ENCODE measurements around the gene ZFAND2B.
"Not testable (repeated sequence)": the region's sequence is repeated elsewhere in the genome, so short reads cannot be mapped to it uniquely, and the experiment has no call there.

The ZFAND2B gene

DNA sequence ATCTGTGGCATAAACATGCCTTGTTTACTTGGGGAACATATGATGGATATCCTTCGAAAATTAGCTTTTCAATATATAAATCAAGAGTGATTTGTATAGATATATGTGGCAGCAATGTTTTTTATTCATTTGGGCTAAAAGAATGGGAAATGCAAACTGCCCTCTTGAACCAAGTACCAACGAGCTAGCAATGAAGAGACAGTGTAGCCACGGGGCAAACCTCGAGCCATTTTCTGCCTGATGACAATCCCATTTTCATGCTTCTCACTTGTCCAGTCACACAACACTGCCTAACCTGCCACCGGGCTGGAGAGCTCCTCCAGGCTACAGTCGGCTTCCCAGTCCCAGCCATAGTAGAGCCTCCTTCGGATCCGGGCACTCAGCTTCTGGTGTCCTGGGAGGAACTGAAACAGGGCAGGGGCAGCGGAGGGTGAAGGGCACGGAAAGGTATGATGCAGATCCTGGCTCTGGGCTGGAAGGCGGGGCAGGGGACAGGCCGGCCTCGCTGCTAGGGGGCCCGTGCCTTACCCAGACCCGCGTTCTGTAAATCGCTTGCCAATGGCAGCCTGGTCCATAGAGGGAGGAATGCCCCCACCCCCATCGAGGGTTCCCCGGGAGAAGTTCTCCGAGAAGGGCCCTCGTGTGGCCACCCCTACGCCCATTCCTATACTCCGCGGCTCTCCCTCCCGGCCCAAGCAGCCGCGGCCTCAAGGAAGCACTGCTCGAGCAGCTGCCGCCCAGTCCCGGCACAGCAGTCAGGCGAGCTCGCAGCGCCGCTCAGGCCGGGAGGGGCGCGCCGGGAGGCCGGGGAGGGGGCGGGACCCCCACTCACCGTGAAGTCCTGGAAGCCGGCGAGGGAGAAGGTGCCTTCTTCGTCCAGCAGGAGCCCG lies 30.4 kb upstream of the ZFAND2B start:
- no peak for DNase-seq (ENCODE audit: low read depth, low spot score)

DNA sequence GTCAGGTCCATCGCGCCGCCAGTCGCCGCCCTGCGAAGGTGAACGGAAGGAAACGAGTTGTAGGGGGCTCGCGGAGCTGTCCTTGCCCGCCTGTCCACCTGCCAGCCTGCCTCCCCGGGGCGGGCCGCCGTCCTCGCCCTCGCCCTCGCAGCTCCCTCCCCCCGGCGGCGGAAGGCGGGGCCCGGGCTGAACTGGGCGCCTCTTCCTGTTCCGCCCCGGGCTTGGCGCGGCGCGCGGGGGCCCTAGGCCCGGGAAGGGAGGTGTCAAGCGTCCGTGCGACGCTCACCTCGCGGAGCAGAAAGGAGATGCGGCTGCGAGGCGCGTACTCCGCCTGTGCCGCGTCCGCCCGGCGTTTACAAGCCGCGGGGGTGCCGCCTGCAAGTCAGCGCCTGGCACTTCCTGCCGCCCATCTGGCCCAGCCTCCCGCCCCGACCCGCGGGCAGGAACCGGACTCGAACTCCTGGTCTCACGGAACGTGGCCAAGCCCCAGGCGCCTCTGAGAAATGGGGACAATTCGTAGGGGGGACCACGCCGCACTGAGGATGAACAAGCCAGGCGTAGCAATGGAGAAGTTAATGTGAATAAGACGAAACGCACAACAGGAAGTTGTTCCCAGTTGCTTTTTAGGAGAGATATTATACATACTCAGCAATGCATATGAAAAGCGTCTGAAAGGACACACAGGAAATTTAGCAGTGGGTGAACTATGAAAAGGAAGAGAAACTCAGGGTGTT lies 29.6 kb upstream of the ZFAND2B start, which contains the start of gene CNPPD1:
TSS of gene CNPPD1 (minus strand) at position 108 of the 734 bp plus-strand sequence. CDS start at position 11, 97 bp downstream.
- DNase-seq (ENCODE audit: low read depth, low spot score), result peak; percentile 91

DNA sequence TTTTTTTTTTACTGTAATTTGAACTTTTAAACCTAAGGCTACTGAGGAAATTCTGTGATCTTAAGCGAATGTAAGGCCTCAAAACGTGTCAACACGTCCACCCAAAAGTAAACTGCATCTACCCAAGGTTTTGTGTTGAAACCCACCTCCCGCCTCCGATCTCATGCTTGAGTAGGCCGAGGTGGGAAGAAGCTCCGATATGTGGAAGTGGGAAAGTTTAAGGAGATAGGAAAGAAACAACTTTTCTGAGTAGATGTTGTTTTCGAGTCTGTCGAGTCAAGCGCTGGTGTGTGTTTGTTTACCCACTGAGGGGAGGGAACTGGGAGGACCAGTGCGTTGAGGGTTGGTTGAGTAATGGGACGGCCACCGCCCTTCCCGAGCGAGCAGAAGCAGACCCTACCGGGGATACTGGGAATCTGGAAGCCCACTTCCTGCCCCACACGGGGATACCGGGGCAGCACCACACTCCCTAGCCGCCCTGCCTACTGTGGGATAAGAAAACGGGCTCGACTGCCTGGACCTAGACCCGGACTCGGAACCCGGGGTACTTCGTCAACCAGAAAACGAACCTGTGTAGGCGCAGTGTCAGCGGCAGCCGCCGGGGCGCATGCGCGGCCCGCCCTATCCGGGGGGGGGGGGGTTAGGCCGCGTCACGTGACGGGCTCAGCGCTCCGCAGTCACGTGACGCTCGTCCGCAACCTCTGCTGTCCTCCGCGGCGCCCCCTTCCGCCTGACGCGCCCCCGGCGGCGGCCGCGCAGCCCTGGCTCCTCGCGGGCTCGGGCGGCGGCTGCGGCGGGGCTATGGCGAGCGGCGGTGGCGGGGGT lies 28.8 kb upstream of the ZFAND2B start, which contains the start of gene RETREG2:
TSS of gene RETREG2 (plus strand) at position 724 of the 825 bp plus-strand sequence. CDS start at position 802, 78 bp downstream.
- DNase-seq (ENCODE audit: low read depth, low spot score), result peak; percentile 96

DNA sequence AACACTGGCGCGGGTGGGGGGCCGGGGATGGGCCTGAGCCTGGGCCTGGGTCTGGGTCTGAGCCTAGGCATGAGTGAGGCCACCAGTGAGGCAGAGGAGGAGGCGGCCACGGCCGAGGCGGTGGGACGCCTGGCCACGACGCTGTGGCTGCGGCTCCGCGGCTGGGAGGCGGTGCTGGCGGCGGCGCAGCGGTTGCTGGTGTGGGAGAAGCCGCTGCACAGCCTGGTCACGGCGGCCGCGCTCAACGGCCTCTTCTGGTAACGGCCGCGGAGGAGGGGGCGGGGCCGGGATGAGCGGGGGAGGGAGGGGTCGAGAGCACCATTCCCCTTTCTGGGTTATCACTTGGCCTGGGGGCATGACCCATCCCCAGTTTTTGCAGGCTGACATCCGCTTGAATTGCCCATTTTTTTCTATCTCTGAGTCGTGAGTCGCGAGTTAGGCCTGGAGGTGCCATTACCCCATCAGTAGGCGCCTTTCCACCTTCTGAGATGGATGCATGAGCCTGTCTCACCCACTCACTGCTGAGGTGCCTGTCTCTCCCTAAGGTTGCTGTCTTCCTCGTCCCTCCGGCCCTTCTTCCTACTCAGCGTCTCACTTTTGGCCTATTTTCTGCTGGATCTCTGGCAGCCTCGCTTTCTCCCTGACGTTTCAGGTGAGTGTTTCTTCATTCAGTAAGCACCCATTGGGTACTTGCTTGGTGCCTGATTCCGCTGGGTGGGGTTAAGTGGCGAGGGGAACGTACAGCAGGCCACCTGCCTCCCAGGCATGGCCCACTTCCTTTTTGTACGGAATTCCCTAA lies 28.0 kb upstream of the ZFAND2B start:
- peak; percentile 41 for DNase-seq (ENCODE audit: low read depth, low spot score)

DNA sequence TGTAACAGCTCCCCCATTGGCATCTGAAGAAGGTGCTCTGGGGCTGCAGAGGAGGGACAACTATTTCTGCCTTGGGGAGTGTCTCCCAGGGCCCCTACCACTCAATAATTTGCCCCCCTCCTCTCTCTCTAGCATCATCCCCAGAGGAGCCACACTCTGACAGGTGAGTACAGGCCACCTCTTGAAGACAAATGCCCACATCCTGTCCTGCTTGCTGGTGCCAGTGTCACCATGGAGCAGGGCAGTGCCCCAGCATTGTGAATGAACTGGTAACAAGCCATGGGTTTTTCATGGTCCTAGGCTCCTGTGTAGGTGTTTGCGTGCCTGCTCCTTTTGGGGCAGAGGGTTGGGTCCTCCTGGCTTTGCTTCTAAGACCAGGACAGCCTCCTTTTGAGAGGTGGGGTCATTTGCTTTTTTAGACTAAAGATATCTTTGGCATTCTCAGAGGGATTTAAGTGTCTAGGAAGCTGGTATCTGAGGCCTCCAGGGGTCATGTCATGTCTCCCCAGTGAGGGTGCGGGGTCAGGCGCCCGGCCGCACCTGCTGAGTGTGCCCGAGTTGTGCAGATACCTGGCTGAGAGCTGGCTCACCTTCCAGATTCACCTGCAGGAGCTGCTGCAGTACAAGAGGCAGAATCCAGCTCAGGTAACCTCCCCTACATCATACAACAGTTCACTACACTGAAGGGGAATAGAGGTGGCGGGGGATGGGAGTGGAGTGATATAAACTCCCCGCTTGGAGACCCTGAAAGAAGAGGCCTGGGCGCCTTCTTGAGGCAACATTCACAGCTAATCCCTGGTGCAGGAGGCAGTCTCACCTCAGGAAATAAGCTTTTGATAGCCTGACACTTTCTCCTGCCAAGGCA lies 26.7 kb upstream of the ZFAND2B start:
- no peak for DNase-seq (ENCODE audit: low read depth, low spot score)

DNA sequence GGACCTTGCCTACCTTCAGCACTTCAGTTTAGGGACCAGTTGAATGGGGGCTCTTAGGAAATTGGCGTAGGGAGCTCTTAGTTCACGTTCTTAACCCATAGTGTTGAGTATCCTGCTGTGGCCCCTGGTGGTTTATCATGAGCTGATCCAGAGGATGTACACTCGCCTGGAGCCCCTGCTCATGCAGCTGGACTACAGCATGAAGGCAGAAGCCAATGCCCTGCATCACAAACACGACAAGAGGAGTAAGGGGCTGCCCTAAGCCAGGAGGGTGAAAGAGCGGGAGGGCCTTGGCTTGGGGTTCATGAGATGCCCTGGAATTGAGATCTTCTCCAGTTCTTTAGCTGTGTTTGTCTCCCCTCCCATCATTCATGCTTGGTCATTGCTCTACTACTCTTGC lies 25.6 kb upstream of the ZFAND2B start:
- DNase-seq (ENCODE audit: low read depth, low spot score), result no peak

DNA sequence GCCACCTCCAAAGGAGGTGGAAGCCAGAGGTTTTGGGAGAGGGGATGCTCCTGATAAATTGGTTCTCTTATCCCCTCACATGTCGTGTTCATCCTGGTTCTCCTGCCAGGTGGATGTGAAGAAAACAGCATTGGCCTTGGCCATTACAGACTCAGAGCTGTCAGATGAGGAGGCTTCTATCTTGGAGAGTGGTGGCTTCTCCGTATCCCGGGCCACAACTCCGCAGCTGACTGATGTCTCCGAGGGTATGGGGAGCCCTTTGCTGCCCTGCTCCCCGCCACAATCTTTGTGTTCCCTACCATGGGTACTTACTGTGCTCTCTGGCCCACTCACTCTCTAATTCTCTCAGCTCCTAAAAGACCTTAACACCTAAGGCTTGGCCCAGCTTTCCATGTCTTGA lies 25.1 kb upstream of the ZFAND2B start:
- no peak for DNase-seq (ENCODE audit: low read depth, low spot score)

DNA sequence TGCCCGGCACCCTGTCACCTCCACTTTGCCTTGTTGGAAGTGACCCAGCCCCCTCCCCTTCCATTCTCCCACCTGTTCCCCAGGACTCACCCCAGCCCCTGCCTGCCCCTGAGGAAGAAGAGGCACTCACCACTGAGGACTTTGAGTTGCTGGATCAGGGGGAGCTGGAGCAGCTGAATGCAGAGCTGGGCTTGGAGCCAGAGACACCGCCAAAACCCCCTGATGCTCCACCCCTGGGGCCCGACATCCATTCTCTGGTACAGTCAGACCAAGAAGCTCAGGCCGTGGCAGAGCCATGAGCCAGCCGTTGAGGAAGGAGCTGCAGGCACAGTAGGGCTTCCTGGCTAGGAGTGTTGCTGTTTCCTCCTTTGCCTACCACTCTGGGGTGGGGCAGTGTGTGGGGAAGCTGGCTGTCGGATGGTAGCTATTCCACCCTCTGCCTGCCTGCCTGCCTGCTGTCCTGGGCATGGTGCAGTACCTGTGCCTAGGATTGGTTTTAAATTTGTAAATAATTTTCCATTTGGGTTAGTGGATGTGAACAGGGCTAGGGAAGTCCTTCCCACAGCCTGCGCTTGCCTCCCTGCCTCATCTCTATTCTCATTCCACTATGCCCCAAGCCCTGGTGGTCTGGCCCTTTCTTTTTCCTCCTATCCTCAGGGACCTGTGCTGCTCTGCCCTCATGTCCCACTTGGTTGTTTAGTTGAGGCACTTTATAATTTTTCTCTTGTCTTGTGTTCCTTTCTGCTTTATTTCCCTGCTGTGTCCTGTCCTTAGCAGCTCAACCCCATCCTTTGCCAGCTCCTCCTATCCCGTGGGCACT lies 24.0 kb upstream of the ZFAND2B start:
- DNase-seq (ENCODE audit: low read depth, low spot score), result no peak

DNA sequence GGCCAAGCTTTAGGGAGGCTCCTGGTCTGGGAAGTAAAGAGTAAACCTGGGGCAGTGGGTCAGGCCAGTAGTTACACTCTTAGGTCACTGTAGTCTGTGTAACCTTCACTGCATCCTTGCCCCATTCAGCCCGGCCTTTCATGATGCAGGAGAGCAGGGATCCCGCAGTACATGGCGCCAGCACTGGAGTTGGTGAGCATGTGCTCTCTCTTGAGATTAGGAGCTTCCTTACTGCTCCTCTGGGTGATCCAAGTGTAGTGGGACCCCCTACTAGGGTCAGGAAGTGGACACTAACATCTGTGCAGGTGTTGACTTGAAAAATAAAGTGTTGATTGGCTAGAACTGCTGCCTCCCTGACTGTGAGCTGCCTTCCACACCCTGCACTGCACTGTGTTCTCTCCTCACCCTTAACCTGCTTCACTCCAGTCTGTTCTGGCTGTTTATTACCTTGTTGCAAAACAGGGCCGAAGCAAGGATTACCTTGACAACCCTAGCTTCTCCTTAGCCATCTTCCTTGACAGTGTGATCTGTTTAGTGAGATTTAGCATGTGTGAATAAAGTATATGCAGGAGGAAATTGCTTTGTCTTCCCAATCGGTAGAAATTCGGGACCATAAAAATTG lies 23.3 kb upstream of the ZFAND2B start:
- no peak for DNase-seq (ENCODE audit: low read depth, low spot score)

DNA sequence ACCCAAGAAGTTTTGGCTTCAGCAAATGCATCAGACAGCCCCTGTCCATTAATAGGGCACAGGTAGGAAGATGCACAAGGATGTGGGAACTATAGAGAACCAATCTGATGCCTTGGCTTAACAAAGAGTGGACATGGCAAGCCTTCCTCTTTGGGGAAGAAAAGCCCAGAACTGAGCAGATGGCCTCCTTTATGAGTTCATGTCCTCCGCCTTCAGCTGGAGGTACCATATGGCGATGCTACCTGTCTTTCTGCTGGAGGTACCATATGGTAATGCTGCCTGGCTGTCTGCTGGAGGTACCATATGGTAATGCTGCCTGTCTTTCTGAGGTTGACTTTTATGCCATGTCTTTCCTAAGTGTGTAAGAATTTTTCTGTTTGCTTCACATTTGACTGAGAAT lies 22.5 kb upstream of the ZFAND2B start:
- no peak for DNase-seq (ENCODE audit: low read depth, low spot score)

DNA sequence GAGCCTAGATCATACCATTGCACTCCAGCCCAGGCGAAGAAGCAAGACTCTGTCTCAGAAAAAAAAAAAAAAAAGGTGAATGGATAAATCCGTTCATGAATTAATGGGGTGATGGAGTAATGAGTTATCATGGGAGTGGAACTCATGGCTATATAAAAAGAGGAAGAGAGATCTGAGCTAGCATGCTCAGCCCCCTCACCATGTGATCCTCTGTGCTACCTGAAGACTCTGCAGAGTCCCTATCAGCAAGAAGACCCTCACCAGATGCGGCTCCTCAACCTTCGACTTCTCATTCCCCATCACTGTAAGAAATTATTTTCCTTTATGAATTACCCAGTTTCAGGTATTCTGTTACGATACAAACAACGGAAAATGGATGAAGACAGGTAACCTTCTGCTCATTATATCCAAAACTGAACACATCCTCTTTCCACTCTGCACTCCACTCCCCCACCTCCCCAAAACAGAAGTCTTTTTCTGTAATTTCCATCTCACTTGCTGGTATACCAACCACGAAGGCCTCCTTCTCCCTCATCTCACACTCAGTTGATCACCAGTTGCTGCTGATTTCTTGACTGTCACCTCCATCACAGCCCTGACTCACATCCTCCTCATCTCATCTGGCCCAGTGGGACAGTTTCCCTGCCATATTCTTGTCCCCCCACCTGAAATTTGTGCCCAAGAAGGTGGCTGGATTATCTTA lies 19.7 kb upstream of the ZFAND2B start:
- no peak for DNase-seq (ENCODE audit: low read depth, low spot score)

DNA sequence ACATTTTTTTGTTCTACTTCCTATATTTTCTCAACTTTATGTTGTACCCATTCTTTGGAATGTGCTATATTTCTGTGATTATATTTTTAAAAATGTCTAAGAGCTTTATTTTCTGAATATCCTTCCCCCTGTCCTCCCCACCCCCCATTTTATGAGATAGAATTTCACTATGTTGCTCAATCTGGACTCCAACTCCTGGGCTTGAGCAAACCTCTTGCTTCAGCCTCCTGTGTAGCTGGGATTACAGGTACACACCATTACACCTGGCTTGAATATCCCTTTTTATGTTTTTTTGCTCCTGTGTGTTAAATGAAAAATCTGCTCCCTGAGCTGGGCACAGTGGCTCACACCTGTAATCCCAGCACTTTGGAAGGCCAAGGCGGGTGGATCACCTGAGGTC lies 9.2 kb upstream of the ZFAND2B start:
- no peak for DNase-seq (ENCODE audit: low read depth, low spot score)

DNA sequence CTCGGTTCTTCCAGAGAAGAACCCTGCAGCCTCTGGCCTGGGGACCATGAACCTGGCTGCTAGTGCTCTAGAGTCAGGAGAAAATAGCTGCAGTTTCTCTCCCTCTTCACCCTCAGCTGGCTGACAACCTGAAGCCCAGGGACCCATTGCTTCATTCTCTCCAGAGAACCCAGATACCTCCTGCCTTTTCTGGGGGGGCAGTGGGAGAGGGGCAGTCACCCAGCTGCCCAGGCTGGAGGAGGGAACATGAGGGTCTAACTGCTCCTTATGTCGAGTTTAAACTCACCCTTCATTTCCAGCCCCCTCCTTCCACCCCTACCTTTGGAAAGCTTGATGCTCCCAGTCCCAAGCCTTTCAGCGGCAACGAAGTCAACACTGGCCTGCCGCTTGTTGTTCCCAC lies 7.6 kb upstream of the ZFAND2B start:
- no peak for DNase-seq (ENCODE audit: low read depth, low spot score)

DNA sequence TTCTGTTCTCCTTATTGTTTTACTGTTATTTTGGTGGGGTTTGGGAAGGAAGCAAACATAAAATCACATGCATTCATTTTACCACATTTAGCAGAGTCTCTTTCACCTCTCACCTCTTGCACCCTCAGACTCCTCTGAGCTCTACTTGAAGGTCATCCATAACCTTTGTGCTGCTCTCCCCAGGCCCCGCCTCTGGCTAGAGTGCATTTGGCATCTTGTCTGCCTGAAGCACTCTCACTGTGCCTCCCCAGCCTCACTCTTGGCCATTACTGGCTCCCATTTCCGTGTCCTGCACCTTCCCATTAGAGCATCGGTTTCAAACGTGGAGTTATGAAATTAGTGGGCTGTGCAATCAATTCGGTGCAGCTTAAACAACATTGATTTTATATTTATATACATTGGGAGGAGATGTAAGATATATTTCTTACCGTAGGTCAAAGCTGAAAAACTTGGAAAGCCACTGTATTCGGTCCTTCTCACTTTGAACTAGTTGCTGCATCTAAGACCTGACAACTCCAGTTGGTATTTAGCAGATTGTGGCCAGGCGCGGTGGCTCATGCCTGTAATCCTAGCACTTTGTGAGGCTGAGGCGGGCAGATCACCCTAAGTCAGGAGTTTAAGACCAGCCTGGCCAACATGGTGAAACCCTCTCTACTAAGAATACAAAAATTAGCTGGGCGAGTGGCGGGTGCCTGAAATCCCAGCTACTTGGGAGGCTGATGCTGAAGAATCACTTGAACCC lies 6.9 kb upstream of the ZFAND2B start:
- no peak for DNase-seq (ENCODE audit: low read depth, low spot score)

DNA sequence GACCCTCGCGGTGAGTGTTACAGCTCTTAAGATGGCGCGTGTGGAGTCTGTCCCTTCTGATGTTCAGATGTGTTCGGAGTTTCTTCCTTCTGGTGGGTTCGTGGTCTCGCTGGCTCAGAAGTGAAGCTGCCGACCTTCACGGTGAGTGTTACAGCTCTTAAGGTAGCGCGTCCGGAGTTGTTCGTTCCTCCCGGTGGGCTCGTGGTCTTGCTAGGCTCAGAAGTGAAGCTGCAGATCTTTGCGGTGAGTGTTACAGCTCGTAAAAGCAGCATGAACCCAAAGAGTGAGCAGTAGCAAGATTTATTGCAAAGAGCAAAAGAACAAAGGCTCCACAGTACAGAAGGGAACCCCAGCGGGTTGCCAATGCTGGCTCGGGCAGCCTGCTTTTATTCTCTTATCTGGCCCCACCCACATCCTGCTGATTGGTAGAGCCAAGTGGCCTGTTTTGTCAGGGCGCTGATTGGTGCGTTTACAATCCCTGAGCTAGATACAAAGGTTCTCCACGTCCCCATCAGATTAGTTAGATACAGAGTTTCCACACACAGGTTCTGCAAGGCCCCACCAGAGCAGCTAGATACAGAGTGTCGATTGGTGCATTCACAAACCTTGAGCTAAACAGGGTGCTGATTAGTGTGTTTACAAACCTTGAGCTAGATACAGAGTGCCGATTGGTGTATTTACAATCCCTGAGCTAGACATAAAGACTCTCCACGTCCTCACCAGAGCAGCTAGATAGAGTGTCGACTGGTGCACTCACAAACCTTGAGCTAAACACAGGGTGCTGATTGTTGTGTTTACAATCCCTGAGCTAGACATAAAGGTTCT lies 5.9 kb upstream of the ZFAND2B start:
- peak; percentile 26 for DNase-seq (ENCODE audit: low read depth, low spot score)

DNA sequence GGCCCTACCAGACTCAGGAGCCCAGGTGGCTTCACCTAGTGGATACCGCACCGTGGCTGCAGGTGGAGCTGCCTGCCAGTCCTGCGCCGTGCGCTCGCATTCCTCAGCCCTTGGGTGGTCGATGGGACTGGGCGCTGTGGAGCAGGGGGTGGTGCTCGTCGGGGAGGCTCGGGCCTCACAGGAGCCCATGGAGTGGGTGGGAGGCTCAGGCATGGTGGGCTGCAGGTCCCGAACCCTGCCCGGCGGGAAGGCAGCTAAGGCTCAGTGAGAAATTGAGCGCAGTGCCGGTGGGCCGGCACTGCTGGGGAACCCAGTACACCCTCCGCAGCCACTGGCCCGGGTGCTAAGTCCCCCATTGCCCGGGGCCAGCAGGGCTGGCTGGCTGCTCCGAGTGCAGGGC lies 5.3 kb upstream of the ZFAND2B start:
- DNase-seq (ENCODE audit: low read depth, low spot score), result not testable (repeated sequence)

Measured in ELF-1 (cell line).